Left renal cortex interstitium (tissue), 4 donors: ENCODE data around the gene SRRM1. TPM values are rescaled to one million over a fixed set of nuclear protein-coding genes. Genes with fewer than 3 reads are reported as not detected.
"Not testable (repeated sequence)": the region's sequence is repeated elsewhere in the genome, so short reads cannot be mapped to it uniquely, and the experiment has no call there.

Experiments
- DNase-seq, 4 donors: peaks; one replicate each; pipeline ENCODE4 v3.0.0-alpha.2; 2013; ENCODE audit warnings: low read depth in 4 of 4, low spot score in 2 of 4, missing footprints in 1 of 4
- polyA plus RNA-seq, 4 donors: library from polyadenylated mRNA; unstranded; fragments of 120-200 nt; gene quantifications; one replicate each; pipeline ENCODE4 v1.2.1, GENCODE V29; 2013; ENCODE audit not compliant: insufficient read length in 4 of 4

Gene SRRM1
- polyA plus RNA-seq, 4 donors: 96.0 to 193 (median 143) TPM

- no peak for DNase-seq
These were observed 429 bp downstream of the SRRM1 start for GRCh38 chr1:24643363-24644099.

GRCh38 chr1:24644100-24644384 lies 940 bp downstream of the SRRM1 start:
- no peak for DNase-seq

- DNase-seq: no peak
These were observed 5.8 kb downstream of the SRRM1 start for GRCh38 chr1:24648919-24649318.

- DNase-seq: no peak
These were observed 9.3 kb downstream of the SRRM1 start for GRCh38 chr1:24652382-24652781.

GRCh38 chr1:24654010-24654409 lies 10.9 kb downstream of the SRRM1 start:
- no peak for DNase-seq

- no peak for DNase-seq
These were observed 12.9 kb downstream of the SRRM1 start for GRCh38 chr1:24656046-24656445.

- no peak for DNase-seq
These were observed 14.7 kb downstream of the SRRM1 start for GRCh38 chr1:24657781-24658180.

- DNase-seq: no peak
These were observed 16.2 kb downstream of the SRRM1 start for GRCh38 chr1:24659166-24659904.

- DNase-seq: no peak
These were observed 17.0 kb downstream of the SRRM1 start for GRCh38 chr1:24659993-24660665.

- DNase-seq: no peak
These were observed 21.5 kb downstream of the SRRM1 start for GRCh38 chr1:24664507-24665033.

GRCh38 chr1:24666794-24667193 lies 23.7 kb downstream of the SRRM1 start:
- no peak for DNase-seq

- DNase-seq: not testable (repeated sequence)
These were observed 28.3 kb downstream of the SRRM1 start for GRCh38 chr1:24671372-24671771.

- not testable (repeated sequence) for DNase-seq
These were observed 29.6 kb downstream of the SRRM1 start for GRCh38 chr1:24672686-24673085.

GRCh38 chr1:24673341-24673740 lies 30.2 kb downstream of the SRRM1 start:
- DNase-seq: no peak

- DNase-seq: not testable (repeated sequence)
These were observed 35.3 kb downstream of the SRRM1 start for GRCh38 chr1:24678421-24678820.

- DNase-seq: no peak
These were observed 36.6 kb downstream of the SRRM1 start for GRCh38 chr1:24679725-24680124.

GRCh38 chr1:24683713-24684162 lies 40.6 kb downstream of the SRRM1 start:
- no peak for DNase-seq

- DNase-seq: no peak
These were observed 44.9 kb downstream of the SRRM1 start for GRCh38 chr1:24688033-24688432.

- DNase-seq: peak in 2 of 4 donors; percentile 48 to 67
These were observed 45.6 kb downstream of the SRRM1 start for GRCh38 chr1:24688621-24689195.

GRCh38 chr1:24691051-24691450 lies 47.9 kb downstream of the SRRM1 start:
- no peak for DNase-seq

- DNase-seq: no peak
These were observed 49.4 kb downstream of the SRRM1 start for GRCh38 chr1:24692351-24692980.
